ENCODE results near the gene ACTN4. TPM values are rescaled to one million over a fixed set of nuclear protein-coding genes. Genes with fewer than 3 reads are reported as not detected.

The ACTN4 gene
- total and polyA plus RNA-seq, 2 donors (not counting 3 experiments of a cell fraction or from before 2014, with no cell fraction given): 313 to 748 TPM

GRCh38 chr19:38774181-38774950 lies 126.9 kb downstream of the ACTN4 start:
- Histone ChIP-seq H3K9me3 (replicated peaks; ENCODE audit: control insufficient read depth, insufficient read depth, low read length) (no peaks in the 10 kb centered on the region), H3K4me3 (replicated peaks in 1 of 3; ENCODE audit: insufficient read depth in 1 of 3, low read depth in 1 of 3, low read length in 3 of 3) (no peak overlapping the region), H3K36me3 (ENCODE audit: control insufficient read depth in 2 of 2, extremely low read depth in 1 of 2, insufficient read depth in 2 of 2, low read length in 2 of 2) (no peaks in the 10 kb centered on the region), H3K27me3 (ENCODE audit: control insufficient read depth in 2 of 2, insufficient read depth in 2 of 2, low read length in 2 of 2) (no peaks in the 10 kb centered on the region), H3K27ac (ENCODE audit: insufficient read depth, low read depth, low read length) (no peak overlapping the region), H3K9me1 (replicated peaks; ENCODE audit: control insufficient read depth, extremely low read depth, insufficient read depth, low read length) (no peaks in the 10 kb centered on the region), H3K9ac (replicated peaks; ENCODE audit: extremely low read depth, insufficient read depth, low read length) (no peak overlapping the region), H3K4me1 (ENCODE audit: control insufficient read depth, extremely low read depth, insufficient read depth, low read length) (peaks cover 5% of the 10 kb centered on the region), H3K4me2 (ENCODE audit: insufficient read depth, low read length) (no peak overlapping the region), H3K79me2 (ENCODE audit: control insufficient read depth, insufficient read depth, low read length) (no peaks in the 10 kb centered on the region), H2AFZ (ENCODE audit: low read depth, low read length) (no peak overlapping the region), H4K20me1 (replicated peaks; ENCODE audit: control insufficient read depth, extremely low read depth, insufficient read depth, low read length) (no peaks in the 10 kb centered on the region)
- intact Hi-C loops (cut with micrococcal nuclease) (no loop called here), dilution Hi-C loops (cut with MboI; ENCODE audit: extremely low pct_ligation_motif_present, low sequenced_read_pairs) (no loop called here)
- no peak for DNase-seq (ENCODE audit: low read depth, low spot score)
- TF ChIP-seq MAX (IDR thresholded peaks at IDR 0.05; ENCODE audit: insufficient read depth, insufficient read length) (no peak), FOS (IDR thresholded peaks at IDR 0.05; ENCODE audit: borderline replicate concordance, insufficient read depth, low read length) (no peak), EZH2 (IDR thresholded peaks at IDR 0.05; ENCODE audit: borderline replicate concordance, low read depth, low read length, severe bottlenecking) (no peak), POLR2A (IDR thresholded peaks at IDR 0.05; ENCODE audit: low read depth, low read length) (no peak), MYC (IDR thresholded peaks at IDR 0.05; ENCODE audit: low read depth, low read length) (no peak)
- ChIA-PET POLR2A (no interaction called here), CTCF (no interaction called here)
- no TSS peak for BruUV-seq (replicated peaks)
- FAIRE-seq: no peak

GRCh38 chr19:38778733-38779132 lies 131.3 kb downstream of the ACTN4 start:
- intact Hi-C loops (cut with micrococcal nuclease) (no loop called here), dilution Hi-C loops (cut with MboI; ENCODE audit: extremely low pct_ligation_motif_present, low sequenced_read_pairs) (no loop called here)
- Histone ChIP-seq H2AFZ (ENCODE audit: low read depth, low read length) (peak overlapping the region; percentile 8), H3K36me3 (ENCODE audit: control insufficient read depth in 2 of 2, extremely low read depth in 1 of 2, insufficient read depth in 2 of 2, low read length in 2 of 2) (no peaks in the 10 kb centered on the region), H3K4me1 (ENCODE audit: control insufficient read depth, extremely low read depth, insufficient read depth, low read length) (peaks cover 2% of the 10 kb centered on the region), H3K79me2 (ENCODE audit: control insufficient read depth, insufficient read depth, low read length) (no peaks in the 10 kb centered on the region), H3K27ac (ENCODE audit: insufficient read depth, low read depth, low read length) (no peak overlapping the region), H3K9me3 (replicated peaks; ENCODE audit: control insufficient read depth, insufficient read depth, low read length) (no peaks in the 10 kb centered on the region), H3K4me3 (replicated peaks in 1 of 3; ENCODE audit: insufficient read depth in 1 of 3, low read depth in 1 of 3, low read length in 3 of 3) (no peak overlapping the region), H3K27me3 (ENCODE audit: control insufficient read depth in 2 of 2, insufficient read depth in 2 of 2, low read length in 2 of 2) (peaks cover 0 to 5% of the 10 kb centered on the region in 2 experiments), H3K4me2 (ENCODE audit: insufficient read depth, low read length) (no peak overlapping the region), H4K20me1 (replicated peaks; ENCODE audit: control insufficient read depth, extremely low read depth, insufficient read depth, low read length) (no peaks in the 10 kb centered on the region), H3K9me1 (replicated peaks; ENCODE audit: control insufficient read depth, extremely low read depth, insufficient read depth, low read length) (no peaks in the 10 kb centered on the region), H3K9ac (replicated peaks; ENCODE audit: extremely low read depth, insufficient read depth, low read length) (no peak overlapping the region)
- no TSS peak for BruUV-seq (replicated peaks)
- no peak for DNase-seq (ENCODE audit: low read depth, low spot score)
- FAIRE-seq: no peak
- POLR2A ChIA-PET: interaction anchor here (0.5 kb wide), 1 partner anchor 30 kb away, joined by 4 read pairs; no protein-coding TSS in a partner anchor
- TF ChIP-seq MAX (IDR thresholded peaks at IDR 0.05; ENCODE audit: insufficient read depth, insufficient read length) (no peak), MYC (IDR thresholded peaks at IDR 0.05; ENCODE audit: low read depth, low read length) (no peak), POLR2AphosphoS5 (IDR thresholded peaks at IDR 0.05; ENCODE audit: insufficient read depth, low read depth, low read length) (no peak), FOS (IDR thresholded peaks at IDR 0.05; ENCODE audit: borderline replicate concordance, insufficient read depth, low read length) (no peak), GATA2 (IDR thresholded peaks at IDR 0.05; ENCODE audit: insufficient read depth, insufficient read length, low read depth, low read length) (no peak), CTCF (IDR thresholded peaks at IDR 0.05; ENCODE audit: extremely low read depth in 1 of 2, insufficient read depth in 1 of 2, low read depth in 1 of 2, low read length in 2 of 2) (no peak), POLR2A (IDR thresholded peaks at IDR 0.05; ENCODE audit: low read depth, low read length) (no peak), EZH2 (IDR thresholded peaks at IDR 0.05; ENCODE audit: borderline replicate concordance, low read depth, low read length, severe bottlenecking) (no peak), JUN (IDR thresholded peaks at IDR 0.05; ENCODE audit: borderline replicate concordance, insufficient read depth, insufficient read length, low read depth) (no peak)
- CTCF ChIA-PET: interaction anchor here (0.6 to 1.1 kb wide), 5 partner anchors 9 to 94 kb away, joined by 3 to 8 read pairs (median 4); no protein-coding TSS in a partner anchor
